ENCODE results near the gene NFYC.
A peak's percentile ranks its signal among the peaks of the same experiment; 100 is the strongest.

Gene NFYC

DNA sequence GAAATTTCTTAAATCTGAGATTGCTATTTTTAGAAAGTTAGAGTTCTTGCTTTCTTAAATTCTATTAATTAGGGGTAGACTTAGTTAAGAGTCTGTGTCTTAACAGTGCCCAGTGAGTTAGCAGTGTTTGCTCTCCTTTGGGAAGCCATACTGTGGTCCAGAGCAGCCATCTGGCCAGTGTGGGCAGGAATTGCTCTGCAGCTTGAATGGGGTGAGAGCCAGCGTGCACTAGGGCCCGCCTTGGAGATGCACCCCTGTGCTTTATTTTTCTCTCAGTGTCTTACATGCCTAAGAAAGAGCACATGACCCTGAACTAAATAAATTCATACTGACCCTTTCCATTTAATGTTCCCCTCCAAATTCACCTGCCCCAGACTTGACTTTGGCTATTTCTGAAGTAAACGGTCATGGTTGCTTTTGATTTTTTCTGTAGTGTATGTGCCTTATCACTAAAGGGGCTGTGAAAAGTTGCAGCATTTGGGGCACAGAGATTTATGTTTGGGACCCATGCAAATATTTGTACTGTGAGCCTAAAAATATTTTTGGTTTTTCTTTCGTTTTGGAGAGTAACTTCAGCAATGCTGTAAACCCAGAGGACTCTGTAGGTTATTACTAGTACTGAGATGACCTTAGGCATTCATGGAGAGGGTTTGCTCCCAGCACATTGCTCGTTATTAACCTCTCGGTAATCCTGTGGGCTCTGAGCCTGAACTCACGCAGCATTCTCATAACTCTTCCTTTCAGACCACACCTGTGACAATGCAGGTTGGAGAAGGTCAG, 70.8 kb downstream of the NFYC start:
- no peak for DNase-seq

DNA sequence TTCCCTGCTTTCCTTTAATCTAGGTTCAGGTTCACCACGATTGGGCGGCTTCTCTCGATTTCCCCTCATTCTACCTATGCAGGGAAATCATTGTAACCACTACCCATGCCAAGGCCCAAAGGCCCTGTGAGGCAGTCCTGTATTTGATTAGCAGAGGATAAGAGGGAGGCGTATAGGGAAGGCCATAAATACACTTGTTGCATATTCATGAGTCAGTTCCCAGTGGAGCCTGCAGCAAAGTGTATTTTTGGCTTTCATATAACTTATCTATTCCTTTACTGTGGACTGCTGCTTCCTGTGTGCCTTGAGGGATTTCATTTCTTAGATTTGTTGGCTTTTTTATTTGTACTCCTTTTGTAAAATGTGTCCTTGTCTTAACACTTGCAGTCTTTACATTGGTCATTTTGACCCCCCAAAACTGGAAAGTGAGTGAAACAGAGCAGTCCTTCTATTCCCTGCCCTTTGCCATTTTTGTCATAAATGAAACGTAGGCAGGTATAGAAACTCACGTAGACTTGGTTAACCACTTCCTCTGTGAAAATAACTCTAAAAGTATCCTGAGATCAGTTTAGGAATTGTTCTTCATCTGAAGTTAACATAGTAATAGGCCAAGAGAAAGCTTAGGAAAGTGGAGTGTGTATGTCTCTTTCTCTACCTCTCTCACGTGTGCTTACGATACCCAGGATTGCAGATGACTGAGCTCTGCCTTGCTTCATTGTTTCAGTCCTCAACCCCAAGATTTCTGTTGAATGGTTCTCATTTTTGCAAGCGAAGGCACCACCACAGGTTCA, 72.4 kb downstream of the NFYC start:
- no peak for DNase-seq

GRCh38 chr1:40764981-40765380, 73.5 kb downstream of the NFYC start:
- DNase-seq, result no peak

- no peak for DNase-seq
Measured at GRCh38 chr1:40766017-40766416, 74.5 kb downstream of the NFYC start.

GRCh38 chr1:40766560-40766959, 75.1 kb downstream of the NFYC start:
- DNase-seq, result no peak

GRCh38 chr1:40768146-40768990, 76.9 kb downstream of the NFYC start:
- no peak for DNase-seq

DNA sequence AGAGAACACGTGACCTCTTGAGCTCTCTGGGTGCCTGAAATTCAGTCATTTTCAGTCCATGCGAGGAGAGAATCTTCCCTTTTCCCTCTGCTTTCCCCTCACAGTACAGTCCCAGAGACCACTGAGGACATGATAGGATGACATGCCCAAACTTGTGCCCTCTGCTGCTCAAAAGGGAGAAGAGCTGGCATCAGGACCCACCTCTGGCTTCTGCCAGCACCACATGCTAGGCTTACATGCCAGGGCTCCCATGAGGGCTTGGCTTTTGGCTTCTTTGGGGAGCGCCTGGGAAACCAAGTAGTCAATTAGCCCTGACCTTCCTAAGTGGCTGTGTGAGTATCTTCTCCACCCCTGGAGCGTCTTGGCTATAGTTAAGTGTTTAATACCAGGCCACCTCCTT, 78.3 kb downstream of the NFYC start:
- no peak for DNase-seq

- no peak for DNase-seq
Measured at GRCh38 chr1:40770296-40771070, 79.0 kb downstream of the NFYC start.

DNA sequence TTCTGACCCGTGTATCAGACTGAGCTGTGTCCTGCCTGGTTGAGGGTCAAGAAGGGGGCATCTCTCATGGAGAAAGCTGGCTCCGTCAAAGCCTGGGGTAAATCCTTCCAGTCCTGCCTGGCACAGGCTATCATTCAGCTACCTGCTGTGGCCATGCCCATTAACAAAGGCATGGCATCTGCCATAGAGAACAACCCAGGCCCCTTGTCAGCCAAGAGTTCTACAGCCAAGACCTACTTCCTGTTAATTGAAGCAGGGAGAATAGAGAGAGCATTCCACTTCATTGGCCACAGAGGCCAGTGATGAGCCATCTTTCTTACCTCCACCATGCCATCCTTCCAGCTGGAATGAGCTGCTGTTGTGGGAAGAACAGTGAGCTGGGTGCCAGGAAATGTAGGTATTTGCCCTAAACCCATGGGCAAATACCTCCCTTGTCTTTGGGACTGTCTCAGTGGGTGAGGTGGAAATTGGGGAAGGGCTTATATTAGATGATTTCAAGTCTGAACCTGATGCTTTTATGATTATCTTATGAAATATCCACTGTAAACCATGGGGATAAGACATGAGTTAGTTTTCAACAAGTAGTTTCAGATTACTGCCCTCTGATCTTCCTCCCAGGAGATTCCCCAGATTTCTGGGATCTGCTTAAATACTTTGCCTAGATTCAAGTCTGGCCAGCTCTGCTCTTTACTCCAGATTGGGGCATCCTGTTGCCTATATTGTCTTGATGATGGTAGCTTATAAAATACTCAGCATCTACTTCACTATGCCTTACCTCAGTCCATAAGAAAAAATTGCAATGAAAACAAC, 80.8 kb downstream of the NFYC start:
- DNase-seq, result no peak

GRCh38 chr1:40773748-40774265, 82.3 kb downstream of the NFYC start:
- no peak for DNase-seq

DNA sequence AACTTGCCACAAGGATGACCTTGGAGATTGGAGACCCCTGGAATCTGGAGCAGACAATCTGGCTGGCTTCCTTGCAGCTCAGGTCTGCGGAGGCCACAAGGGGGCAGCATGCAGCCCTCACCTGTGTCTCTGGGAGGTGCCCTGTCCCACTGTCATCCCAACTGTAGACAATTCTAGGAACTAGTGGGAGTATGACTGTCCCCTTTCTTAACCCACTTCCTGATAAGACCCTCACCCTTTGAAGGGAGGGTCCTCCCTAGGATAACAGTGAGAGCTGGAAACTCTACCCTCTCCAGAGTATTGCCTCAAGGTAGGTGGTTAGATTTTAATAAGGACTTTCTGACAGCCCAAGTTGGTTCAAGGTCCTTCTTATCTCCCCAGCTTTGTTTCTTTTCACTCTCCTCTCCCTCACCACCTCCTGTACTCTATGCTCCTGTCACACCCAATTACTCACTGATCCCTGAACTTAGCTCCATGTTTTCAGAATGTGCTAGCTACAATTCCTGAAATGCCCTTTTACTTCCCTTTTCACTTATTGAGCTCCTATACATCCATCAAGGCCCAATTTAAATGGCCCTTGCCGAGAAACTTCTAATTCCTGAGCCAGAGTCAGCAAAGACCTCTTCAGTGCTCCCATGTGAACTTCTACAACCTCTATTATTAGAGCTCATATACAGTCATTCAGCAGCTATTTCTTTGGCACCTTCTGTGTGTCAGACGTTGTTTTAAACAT, 82.9 kb downstream of the NFYC start:
- peak; percentile 18 for DNase-seq

DNA sequence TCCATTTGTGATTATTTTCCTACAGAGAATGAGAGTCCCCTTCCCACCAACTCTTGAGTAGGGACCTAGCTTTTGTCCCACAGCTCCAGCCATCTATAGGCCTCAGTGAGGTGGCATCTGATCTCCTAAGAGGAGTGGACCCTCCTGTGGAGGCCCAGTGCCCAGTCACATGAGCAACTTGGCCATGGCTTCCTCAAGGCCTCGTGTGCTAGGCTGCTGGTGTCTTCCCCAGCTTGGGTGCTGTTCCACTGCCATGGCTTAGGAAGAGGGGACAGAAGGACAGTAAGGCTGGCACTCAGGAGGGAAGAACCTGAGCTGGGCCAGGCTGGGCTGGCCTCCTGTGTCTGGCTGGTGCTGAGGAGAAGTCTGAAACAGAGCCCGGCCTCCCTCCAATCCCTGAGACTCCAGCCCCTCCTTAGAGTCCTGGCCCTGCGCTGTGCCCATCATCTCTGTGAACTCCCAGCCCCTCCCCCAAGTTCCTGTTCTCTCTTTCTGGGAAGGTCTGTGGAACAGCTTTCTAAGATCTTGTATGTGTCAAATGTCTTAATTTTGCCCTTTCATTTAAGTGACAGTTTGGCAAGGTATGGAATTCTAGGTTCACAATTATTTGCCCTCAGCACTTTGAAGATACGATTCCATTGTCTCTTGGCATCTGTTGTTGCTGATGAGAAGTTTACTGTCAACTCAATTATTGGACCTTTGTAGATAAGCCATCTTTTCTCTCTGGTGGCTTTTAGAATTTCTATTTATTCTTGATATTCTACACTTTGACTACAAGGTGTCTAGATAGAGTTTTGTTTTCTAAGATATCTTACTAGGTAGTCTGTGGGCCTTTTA, 85.0 kb downstream of the NFYC start:
- DNase-seq, result no peak

DNA sequence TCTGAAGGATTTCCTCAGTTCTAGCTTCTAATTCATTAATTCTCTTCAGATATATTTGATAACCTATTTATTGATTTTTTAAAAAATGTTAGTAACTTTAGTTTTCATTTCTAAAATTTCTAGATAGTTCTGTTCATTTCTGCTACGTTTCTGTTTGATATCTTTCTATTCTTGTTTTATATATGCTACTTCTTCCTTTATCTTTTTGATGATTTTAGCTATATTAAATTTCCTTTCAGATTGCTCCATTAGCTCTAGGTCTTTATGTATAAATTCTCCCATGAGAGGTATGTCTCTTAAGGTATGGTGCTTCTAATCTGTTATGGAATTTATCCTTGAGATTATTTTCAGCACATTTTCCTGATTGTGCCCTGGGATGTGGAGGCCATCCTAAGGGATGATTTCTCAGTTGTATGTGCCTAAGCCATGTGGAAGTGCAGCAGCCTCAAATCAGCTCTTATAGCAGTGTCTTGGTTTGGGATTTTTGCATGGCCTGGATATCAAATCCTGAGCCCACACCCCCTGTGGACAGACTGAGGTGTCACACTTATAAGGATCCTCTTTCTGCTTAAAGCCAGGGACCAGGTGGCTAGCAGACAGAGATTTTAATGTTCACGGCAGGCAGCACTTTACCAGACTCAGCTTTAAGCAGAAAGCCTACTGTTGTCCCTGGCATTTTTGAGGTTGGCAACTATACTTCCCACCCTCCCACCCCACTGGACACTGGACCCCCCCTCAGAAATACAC, 85.9 kb downstream of the NFYC start:
- DNase-seq, result no peak

- no peak for DNase-seq
Measured at GRCh38 chr1:40780678-40781607, 89.4 kb downstream of the NFYC start.

DNA sequence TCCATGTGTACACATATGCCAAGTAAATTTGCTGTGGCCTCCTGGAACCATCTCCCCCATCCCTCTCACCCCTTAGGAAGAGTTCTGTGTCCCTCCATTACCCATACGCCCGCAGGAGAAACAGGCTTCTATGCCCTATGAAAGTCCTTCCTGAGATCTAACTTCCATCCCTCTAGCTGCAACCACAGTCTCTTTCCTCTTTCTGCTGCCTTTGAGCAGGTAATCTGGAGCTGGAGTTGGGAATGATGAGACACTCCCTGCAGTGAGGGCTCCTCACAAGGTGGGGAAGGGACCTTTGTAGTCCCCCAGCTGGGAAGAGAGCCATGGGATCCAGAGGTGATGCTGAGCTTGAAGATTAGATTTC, 90.1 kb downstream of the NFYC start:
- DNase-seq, result no peak

DNA sequence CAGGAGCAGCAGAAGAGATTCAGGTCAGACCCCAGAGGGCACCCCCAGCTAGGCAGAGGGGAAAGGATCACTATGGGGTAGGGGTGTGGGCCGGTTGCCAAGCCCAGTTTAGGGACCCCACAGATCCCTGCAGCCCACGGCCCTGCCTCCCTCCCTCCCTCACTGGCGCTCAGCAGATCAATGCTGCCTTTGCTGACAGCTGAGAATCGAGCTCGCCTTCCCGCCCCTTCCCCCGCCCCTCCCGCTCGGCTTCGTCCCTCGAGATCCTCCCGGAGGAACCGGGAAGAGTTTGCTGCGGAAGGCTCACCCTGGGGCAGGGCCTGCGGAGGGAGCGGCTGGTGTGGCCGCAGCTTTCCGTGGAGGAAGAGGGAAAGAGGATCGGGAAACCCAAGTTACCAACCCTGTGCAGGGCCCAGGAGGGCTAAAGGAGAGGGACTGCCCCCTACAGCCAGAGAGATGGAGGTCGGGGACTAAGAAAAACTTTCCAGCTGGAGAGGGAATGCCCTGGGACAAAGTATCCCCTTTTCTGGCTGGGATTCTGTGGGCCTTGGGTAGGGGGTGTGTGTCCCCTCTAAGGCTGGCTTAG, 91.0 kb downstream of the NFYC start:
- DNase-seq, result no peak
